K562 (cell line): ENCODE measurements around the gene GPRIN1.

Experiments
- CBFA2T2 ChIP-seq: fragments of 450-650 bp; conservative IDR thresholded peaks from 2 replicates; pipeline ENCODE4 v1.6.1; 2017; ENCODE audit warnings: mild to moderate bottlenecking
- NFE2 ChIP-seq: IDR thresholded peaks from 2 replicates; pipeline ENCODE4 v1.6.1; 2014; ENCODE audit warnings: antibody characterized with exemption, low read depth
- POLR2A ChIP-seq: fragments of 450-650 bp; conservative IDR thresholded peaks from 2 replicates; pipeline ENCODE4 v1.6.1; 2016
- POLR2AphosphoS5 ChIP-seq: IDR thresholded peaks from 2 replicates; pipeline ENCODE4 v1.6.1; 2011; ENCODE audit warnings: mild to moderate bottlenecking, low read depth, low read length, moderate library complexity; ENCODE audit not compliant: control insufficient read depth, insufficient read depth
- ZBTB33 ChIP-seq: sonication (generic); formaldehyde crosslinking; IDR thresholded peaks from 2 replicates; pipeline ENCODE4 v1.8.1; 2023; ENCODE audit warnings: mild to moderate bottlenecking, missing genetic modification reagents

DNA sequence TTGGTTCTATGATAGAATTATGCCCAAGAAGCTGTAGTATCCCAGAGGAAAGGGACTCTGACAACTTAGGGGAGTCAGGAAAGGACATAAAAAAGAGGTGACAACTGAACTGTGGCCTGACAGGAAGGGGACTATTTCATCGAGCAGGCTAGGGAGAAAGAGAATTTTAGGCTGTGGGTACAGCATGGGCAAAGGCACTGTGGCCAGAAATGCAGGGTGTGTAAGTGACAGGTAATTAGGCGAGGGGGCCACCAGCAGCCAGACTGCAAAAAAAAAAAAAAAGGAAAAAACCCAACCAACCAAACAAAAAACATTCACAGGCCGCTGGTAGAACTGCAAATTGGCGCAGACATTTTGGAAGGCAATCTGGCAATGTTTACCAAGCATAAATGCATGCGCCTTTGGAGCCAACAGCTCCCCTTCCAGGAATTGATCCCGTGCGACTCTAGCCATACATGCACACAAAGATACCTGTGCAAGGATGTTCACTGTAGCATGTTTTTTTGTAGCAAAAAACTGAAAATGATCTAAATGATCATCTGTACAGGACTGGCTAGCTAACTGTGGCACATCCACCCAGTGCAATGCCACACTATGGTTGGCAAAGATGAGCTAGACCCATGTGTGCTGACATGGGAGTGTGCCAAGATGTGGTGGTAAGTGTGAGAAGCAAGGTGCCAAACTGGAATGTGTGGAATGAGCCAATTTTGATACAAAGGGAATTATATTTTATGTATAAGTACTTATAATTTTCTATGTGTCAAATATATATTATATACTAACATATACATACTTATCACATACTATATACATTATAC is 21.6 kb upstream of the GPRIN1 start:
- TF ChIP-seq POLR2A = no peak
- TF ChIP-seq CBFA2T2 = no peak
- no peak for TF ChIP-seq POLR2AphosphoS5
- TF ChIP-seq NFE2 = no peak
- no peak for TF ChIP-seq ZBTB33 (CRISPR knock-in tag)
